ENCODE data around the gene SGSM2. TPM values are rescaled to one million over a fixed set of nuclear protein-coding genes. Genes with fewer than 3 reads are reported as not detected.

SGSM2 gene
- total and polyA plus RNA-seq, 2 of the 13 experiments (the other 11 are each of a cell fraction or from before 2014, with no cell fraction given), result 30.4 to 51.3 TPM

- FAIRE-seq, result peak; percentile 79
- under 1% methylated on average over 24 of the region's 82 CpGs for WGBS (ENCODE audit: low lambda C conversion rate)
- in situ Hi-C loops (cut with HindIII; ENCODE audit: extremely low pct_ligation_motif_present, low pct_unique_long_range_greater_than_20kb), result no loop called here
- ATAC-seq, result peak; percentile 58
- Histone ChIP-seq H3K27ac (ENCODE audit: extremely low read length, insufficient read depth, low read length) (peak overlapping the region; percentile 100), H3K4me3 (replicated peaks in 1 of 3; ENCODE audit: insufficient read depth in 1 of 3, low read depth in 2 of 3, low read length in 3 of 3) (peak overlapping the region; percentile 77 to 96 (median 87)), H4K20me1 (ENCODE audit: insufficient read depth, low read length) (peaks cover 23% of the 10 kb centered on the region), H3K36me3 (replicated peaks in 1 of 2; ENCODE audit: control insufficient read depth in 1 of 2, insufficient read depth in 2 of 2, low read length in 2 of 2) (no peaks in the 10 kb centered on the region), H3K9ac (ENCODE audit: insufficient read depth, low read depth, low read length) (peak overlapping the region; percentile 98), H3K79me2 (ENCODE audit: insufficient read depth, low read length) (peaks cover 31% of the 10 kb centered on the region), H2AFZ (ENCODE audit: low read length) (no peak overlapping the region), H3K4me1 (ENCODE audit: insufficient read depth, low read length) (peaks cover 58% of the 10 kb centered on the region), H3K4me2 (ENCODE audit: low read depth, low read length) (peak overlapping the region; percentile 99), H3K27me3 (ENCODE audit: control insufficient read depth in 1 of 2, insufficient read depth in 2 of 2, low read length in 2 of 2) (no peaks in the 10 kb centered on the region; a peak in 2 of 5 replicates), H3K9me3 (ENCODE audit: low read length) (no peaks in the 10 kb centered on the region)
- DNase-seq (ENCODE audit: low spot score), result peak; percentile 91
- BruUV-seq (replicated peaks), result TSS peak; percentile 87
- ChIA-PET CTCF (ENCODE audit: low intra/inter-chr PET ratio, low total read pairs) (no interaction called here), POLR2A (interaction anchor here (0.5 to 3.0 kb wide), 12 partner anchors 12 to 732 kb away, joined by 3 to 19 read pairs (median 4); partner anchors contain the start of genes METTL16, SMG6, SRR and TSR1)
- intact Hi-C loops (cut with micrococcal nuclease; ENCODE audit: unreplicated experiment), result loop anchor here (2.0 to 5.0 kb wide), 2 partner anchors 17 to 63 kb away; partner anchors contain the start of genes SGSM2 and TSR1
- no peak for TF ChIP-seq ZXDC (CRISPR knock-in tag; IDR thresholded peaks at IDR 0.05)
- TF ChIP-seq ZNF503 (CRISPR knock-in tag; IDR thresholded peaks at IDR 0.05), result peak; percentile 75; the same call in 1 of the 2 replicates
- no peak for TF ChIP-seq ZNF3 (CRISPR knock-in tag; IDR thresholded peaks at IDR 0.05)
- TF ChIP-seq MAF1 (CRISPR knock-in tag; IDR thresholded peaks at IDR 0.05; ENCODE audit: borderline replicate concordance), result no peak
- TF ChIP-seq SP140L (CRISPR knock-in tag; IDR thresholded peaks at IDR 0.05; ENCODE audit: borderline replicate concordance), result no peak
- TF ChIP-seq ETV6 (CRISPR knock-in tag; conservative IDR thresholded peaks at IDR 0.05), result peak; percentile 68
- TF ChIP-seq ZNF12 (CRISPR knock-in tag; IDR thresholded peaks at IDR 0.05), result peak; percentile 27; the same call in 1 of the 2 replicates
- TF ChIP-seq ZHX2 (IDR thresholded peaks at IDR 0.05; ENCODE audit: low read depth), result peak; percentile 8; the same call in 1 of the 2 replicates
- no peak; the same call in 1 of the 2 replicates for TF ChIP-seq ZHX2 (CRISPR knock-in tag; IDR thresholded peaks at IDR 0.05; ENCODE audit: borderline replicate concordance)
- TF ChIP-seq MZF1 (CRISPR knock-in tag; IDR thresholded peaks at IDR 0.05; ENCODE audit: borderline replicate concordance), result no peak
- TF ChIP-seq SP5 (CRISPR knock-in tag; IDR thresholded peaks at IDR 0.05; ENCODE audit: borderline replicate concordance, low read depth), result peak; percentile 86
- TF ChIP-seq MAFF (IDR thresholded peaks at IDR 0.05; ENCODE audit: low read depth, low read length), result no peak
Measured at GRCh38 chr17:2399572-2400473, 62.5 kb downstream of the SGSM2 start.

Measured in HepG2 (cell line).